ENCODE measurements around the gene FLVCR2.
A peak's percentile ranks its signal among the peaks of the same experiment; 100 is the strongest.

The FLVCR2 gene

GRCh38 chr14:75554482-75554881, 23.9 kb upstream of the FLVCR2 start:
- no peak for DNase-seq (ENCODE audit: low read depth in 2 of 2)

DNA sequence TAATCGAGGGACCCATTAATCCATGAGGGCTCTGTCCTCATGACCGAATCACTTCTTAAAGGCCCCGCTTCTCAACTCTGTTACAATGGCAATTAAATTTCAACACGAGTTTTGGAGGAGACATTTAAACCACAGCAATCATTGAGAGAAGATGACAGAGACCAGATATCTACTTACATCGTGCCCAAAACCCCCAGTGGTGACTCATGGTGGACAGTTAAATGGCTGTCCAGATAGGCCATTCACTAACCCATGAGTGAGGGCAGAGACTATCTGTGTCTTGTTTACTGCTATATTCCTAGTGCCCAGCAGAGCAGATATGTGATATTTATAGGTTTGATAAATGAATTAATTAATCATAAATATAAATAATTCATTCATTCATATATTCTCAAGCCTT, 20.0 kb upstream of the FLVCR2 start:
- no peak for DNase-seq (ENCODE audit: low read depth in 2 of 2)

GRCh38 chr14:75559045-75559444, 19.4 kb upstream of the FLVCR2 start:
- DNase-seq (ENCODE audit: low read depth in 2 of 2): no peak

DNA sequence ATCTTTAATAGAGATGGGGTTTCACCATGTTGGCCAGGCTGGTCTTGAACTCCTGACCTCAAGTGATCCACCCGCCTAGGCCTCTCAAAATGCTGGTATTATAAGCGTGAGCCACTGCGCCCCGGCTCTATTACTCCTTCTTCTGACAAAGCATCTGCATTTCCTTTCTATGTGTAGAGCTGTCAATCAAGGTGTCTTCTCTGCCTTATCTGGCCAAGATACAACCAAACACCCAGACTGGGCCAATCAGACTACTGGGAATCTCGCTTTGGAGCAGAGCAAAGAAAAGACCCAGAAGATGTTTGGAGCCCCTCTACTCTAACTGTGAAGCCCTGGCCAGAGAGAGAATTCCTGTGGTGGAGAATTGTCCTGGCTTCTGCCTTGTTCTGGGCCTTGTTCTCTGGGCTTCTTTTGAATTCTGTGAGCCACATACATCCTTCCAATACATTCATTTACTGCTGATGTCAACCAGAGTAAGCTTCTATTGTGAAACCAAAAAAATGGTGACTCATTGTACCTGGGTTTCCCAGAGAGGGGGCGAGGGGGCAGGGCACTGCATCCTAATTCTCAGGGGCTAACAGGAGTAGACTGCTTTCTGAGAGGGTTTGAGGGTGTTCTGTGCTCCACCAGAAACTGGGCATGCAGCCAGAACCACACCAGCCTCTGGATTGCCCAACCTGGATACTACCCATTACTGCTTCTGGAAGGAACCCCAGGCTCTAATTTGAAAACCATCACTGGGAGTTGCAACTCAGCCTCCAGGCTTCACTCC, 18.8 kb upstream of the FLVCR2 start:
- peak; percentile 34 to 36 for DNase-seq (ENCODE audit: low read depth in 2 of 2)

DNA sequence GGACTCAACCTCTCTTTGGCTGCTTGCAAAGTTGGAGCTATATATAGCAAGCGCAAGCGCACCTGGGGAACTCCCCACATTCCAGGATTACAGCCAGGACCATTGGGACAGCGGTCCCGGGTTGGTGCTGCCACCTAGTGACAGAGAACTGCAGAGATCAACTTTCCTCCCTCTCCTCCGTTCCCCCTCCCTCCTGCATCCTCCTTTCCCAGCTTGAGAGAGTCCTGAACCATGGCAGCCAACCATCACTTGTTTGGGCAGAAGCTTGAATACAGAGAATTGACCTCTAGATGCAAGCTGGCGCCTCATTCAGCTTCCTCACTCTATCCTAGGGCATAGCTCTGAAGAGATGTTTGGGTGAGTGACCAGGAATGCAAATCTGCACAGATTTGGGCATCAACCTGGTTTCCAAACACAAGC, 17.4 kb upstream of the FLVCR2 start:
- DNase-seq (ENCODE audit: low read depth in 2 of 2): peak in 1 of 2 experiments; percentile 18

GRCh38 chr14:75562089-75562488, 16.3 kb upstream of the FLVCR2 start:
- no peak for DNase-seq (ENCODE audit: low read depth in 2 of 2)

DNA sequence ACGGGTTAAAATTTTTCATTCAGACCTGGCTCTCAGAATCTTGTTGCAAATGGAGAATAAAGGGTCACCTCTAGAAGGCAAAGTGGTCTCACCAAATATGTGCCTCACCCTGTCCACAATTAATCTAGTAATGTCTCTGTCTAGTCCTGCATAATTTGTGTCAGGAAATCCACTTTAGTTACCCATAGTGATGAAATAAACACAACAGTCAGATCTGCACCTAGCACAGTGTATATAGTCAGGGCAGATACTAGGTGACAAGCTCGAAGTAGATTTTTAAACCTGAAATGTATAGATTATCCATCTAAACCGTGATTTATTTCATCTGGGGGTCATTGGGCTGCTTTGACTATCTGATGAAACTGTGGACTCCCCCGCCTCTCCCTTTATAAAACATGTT, 15.9 kb upstream of the FLVCR2 start:
- DNase-seq (ENCODE audit: low read depth in 2 of 2): no peak

DNA sequence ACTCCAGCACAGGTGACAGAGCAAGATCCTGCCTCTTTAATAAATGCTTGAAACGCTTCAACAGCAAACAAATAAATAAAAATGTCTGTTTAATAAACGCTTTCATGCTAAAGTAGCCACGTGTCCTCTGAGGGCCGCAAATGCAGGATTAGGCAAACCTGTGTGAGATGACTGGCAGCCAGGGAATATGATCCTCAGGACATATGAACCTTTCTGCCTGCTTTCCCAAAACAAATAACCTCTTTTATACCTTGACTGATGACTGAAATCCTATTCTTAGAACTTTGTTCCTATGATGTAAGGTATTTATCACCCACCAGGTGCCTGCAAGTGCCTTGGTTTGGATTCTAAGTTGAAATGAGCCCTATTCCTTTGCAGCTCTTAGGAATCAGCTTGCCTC, 14.5 kb upstream of the FLVCR2 start:
- no peak for DNase-seq (ENCODE audit: low read depth in 2 of 2)

DNA sequence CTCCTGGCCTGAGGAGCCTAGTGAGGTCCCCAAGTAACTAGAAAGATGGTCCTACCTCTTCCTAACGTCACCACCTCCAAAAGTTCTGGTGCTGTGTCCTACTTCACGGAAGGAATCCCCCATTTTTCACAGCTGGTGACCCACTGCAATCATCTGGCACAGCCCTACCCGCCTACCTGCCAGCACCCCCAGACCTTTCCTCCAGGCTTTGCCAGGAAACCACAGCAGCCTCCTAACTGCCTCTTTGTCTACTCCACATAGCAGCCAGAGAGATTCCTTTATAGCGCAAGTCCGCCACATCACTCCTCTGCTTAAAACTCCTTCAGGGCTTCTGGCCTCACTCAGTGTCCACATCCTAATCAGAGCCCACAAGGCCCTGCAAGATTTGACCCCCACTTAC, 13.4 kb upstream of the FLVCR2 start:
- DNase-seq (ENCODE audit: low read depth in 2 of 2): no peak

- no peak for DNase-seq (ENCODE audit: low read depth in 2 of 2)
Measured at GRCh38 chr14:75566321-75566720, 12.1 kb upstream of the FLVCR2 start.

- DNase-seq (ENCODE audit: low read depth in 2 of 2): no peak
Measured at GRCh38 chr14:75566752-75567151, 11.7 kb upstream of the FLVCR2 start.

GRCh38 chr14:75568140-75568539, 10.3 kb upstream of the FLVCR2 start:
- no peak for DNase-seq (ENCODE audit: low read depth in 2 of 2)

- no peak for DNase-seq (ENCODE audit: low read depth in 2 of 2)
Measured at GRCh38 chr14:75568791-75569190, 9.6 kb upstream of the FLVCR2 start.

DNA sequence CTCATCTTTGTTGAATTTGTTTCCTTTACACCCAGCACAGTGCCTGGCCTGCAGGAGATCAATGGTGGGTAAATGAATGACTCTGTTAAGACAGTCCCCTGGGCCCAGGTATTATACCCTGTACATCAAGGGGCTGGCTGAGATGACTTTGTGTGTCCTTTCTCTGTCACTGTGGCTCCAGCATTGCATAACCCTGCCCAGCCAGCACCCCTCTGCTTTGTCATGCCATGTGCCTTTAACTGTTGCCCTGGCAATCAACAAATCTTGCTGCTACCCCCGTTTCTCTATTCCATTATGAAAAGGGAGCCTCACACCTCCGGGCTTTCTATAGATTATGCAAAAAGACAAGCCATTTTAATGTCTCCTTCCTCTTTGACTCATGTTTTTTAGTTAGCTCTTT, 7.6 kb upstream of the FLVCR2 start:
- no peak for DNase-seq (ENCODE audit: low read depth in 2 of 2)

GRCh38 chr14:75572104-75572503, 6.3 kb upstream of the FLVCR2 start:
- no peak for DNase-seq (ENCODE audit: low read depth in 2 of 2)

DNA sequence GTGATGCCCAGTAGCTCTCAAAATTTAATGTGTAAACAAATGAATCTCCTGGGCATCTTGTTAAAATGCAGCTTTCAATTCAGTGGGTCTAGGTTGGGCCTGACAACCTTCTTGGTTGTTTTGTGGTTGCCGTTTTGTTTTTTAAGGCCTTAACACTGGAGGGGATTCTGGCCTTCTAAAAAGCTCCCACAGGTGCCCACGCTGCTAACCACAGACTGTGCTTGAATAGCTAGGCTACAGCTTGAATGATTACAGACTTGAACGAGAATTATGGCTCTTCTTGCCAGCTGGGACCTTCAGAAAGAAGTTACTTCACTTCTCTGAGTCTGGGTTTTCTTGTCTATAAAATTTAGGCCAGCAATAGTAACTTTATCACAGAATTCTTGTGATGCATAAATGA, 1.3 kb upstream of the FLVCR2 start:
- DNase-seq (ENCODE audit: low read depth in 2 of 2): no peak

DNA sequence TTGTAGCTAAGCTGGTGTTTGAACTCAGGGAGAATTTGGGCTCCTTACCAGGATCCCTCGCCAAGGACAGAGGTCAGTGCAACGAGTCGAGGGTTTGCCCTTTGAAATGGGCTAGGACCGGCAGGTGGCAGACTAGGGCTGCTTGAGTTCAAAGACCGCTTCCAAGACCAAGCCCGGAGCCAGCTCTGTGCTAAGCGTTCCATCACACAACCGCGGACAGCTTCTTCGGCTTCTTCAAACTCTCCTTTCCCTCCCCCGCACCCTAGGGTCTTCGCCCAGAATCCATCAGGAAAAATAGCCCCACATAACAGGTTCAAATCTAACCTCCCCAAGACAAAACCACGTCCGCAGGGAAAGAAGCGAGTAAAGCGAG, 705 bp upstream of the FLVCR2 start:
- DNase-seq (ENCODE audit: low read depth in 2 of 2): peak in 1 of 2 experiments; percentile 27

DNA sequence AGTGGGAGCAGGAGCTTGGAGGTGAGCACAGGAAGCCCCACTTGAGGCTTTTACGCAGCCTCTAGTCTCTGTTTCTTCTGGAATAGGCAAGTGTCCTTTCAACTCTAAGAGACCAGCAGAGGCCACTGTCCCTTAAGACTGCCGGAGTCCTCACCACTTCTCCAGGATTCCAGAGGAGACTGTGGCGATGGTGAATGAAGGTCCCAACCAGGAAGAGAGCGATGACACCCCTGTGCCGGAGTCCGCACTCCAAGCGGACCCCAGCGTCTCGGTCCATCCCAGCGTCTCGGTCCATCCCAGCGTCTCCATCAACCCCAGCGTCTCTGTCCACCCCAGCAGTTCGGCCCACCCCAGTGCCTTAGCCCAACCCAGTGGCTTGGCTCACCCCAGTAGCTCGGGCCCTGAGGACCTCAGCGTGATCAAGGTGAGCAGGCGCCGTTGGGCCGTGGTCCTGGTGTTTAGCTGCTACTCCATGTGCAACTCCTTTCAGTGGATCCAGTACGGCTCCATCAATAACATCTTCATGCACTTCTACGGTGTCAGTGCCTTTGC, 442 bp downstream of the FLVCR2 start:
- no peak for DNase-seq (ENCODE audit: low read depth in 2 of 2)

DNA sequence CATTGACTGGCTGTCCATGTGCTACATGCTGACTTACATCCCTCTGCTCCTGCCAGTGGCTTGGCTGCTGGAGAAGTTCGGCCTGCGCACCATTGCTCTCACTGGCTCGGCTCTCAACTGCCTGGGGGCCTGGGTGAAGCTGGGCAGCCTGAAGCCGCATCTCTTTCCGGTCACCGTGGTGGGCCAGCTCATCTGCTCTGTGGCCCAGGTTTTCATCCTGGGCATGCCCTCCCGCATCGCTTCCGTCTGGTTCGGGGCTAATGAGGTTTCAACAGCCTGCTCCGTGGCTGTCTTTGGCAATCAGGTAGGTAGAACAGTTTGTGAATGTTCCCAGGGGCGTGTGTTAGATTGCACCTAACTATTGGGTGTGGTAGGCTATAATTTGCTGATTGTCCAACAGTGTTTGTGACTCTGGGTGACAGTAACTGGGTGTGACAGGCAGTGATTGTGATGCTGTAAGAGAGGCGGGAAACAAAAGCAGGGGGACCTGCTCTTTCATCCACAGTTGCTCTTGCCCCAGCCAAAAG, 981 bp downstream of the FLVCR2 start:
- no peak for DNase-seq (ENCODE audit: low read depth in 2 of 2)

DNA sequence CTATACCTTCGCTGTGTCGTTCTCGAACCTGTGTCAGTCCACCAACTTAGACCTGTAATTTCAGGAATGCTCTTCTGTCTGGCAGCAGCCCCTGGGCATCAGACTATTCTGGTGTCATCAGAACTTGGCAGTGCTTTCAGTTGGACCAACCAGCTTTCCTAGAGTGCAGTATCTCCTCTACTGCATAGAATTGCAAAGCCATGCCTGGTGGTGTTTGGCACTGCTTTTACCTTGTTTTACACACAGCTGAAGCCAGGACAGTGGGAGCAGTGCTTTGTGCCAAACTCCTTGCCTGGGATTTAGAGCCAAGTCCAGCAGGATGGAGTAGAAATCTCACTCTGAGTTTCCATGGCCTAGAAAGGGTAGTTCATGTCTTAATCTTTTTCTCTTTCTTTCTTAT, 1.5 kb downstream of the FLVCR2 start:
- DNase-seq (ENCODE audit: low read depth in 2 of 2): no peak

DNA sequence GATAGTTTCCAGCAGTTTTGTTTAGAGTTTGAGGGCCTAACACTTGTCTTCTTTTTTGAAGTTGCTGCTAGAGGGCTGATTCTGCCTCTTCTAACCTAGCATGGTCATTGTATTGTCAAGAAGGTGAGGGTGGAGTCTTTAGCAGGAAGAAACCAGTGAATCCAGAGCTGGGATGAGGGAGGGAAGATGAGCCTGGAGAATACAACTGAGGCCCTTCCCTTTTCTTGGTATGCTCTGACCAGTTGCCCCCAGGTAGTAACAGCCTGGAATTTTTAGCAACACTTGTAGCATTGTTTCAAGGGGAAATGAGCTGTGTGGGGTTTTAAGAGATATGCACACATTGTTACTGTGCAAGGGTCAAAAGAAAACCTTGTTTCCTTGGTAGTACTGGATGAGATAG, 9.0 kb downstream of the FLVCR2 start:
- DNase-seq (ENCODE audit: low read depth in 2 of 2): no peak

DNA sequence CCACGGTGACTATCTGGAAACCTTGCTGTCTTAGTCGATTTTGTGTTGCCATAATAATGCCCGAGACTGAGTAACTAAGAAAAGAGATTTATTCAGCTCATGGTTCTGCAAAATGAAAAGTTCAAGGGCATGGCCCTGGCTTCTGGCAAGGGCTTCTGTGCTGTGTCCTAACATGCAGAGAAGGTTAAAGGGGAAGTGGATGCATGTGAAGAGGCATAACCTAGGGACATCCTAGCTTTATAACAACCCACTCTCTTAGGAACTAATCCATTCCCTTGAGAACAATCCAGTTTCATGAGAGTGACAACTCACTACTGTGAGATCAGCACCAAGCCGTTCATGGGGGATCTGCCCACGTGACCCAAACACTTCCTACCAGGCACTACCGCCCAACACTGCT, 11.5 kb downstream of the FLVCR2 start:
- DNase-seq (ENCODE audit: low read depth in 2 of 2): no peak

GRCh38 chr14:75591331-75591946, 13.0 kb downstream of the FLVCR2 start:
- no peak for DNase-seq (ENCODE audit: low read depth in 2 of 2)
